Stimulated activated CD4-positive, alpha-beta T cell treated with anti-CD3 and anti-CD28 coated beads, Interleukin-12 subunit alpha, Interleukin-12 subunit beta, amount 100 ng/mL, for 24 hours (primary cell): ENCODE data around the gene IGSF8.

Experiments
- DNase-seq, 2 experiments: peaks; one replicate each; pipeline ENCODE4 v3.0.0-alpha.2; 2020; ENCODE audit warnings: low read depth in 2 of 2

IGSF8 gene

DNA sequence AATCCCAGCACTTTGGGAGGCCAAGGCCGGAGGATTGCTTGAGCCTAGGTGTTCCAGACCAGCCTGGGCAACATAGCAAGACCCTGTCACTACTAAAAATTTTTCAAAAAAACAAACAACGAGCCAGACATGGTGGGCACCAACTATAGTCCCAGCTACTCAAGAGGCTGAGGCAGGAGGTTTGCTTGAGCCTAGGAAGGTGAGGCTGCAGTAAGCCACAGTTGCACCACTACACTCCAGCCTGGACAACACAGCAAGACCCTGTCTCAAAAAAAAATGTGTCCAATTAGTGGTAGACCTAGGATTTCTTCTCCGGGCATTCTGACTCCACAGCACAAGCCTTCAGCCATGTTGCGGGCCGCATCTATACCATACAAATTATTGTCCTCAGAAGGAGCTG, 6.7 kb upstream of the IGSF8 start:
- no peak for DNase-seq

DNA sequence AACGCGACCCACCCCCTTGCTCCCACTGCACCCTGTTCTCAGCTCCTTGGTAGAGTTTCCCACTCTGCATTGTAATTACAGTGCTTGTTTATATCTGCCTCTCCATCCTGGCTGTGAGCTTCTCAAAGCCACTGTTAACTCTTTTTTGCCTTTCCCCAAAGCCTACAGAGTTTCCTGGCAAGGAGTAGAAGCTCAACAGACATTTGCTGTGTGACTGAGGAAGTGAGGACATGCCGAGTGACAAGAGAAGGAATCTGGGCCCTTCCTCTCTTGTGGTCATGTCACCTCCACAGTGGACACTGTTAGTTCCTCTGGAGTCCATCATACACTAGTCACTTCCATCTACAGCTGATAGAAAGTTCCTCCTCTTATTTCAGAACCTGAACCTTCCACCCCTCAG, 6.1 kb upstream of the IGSF8 start:
- no peak for DNase-seq

DNA sequence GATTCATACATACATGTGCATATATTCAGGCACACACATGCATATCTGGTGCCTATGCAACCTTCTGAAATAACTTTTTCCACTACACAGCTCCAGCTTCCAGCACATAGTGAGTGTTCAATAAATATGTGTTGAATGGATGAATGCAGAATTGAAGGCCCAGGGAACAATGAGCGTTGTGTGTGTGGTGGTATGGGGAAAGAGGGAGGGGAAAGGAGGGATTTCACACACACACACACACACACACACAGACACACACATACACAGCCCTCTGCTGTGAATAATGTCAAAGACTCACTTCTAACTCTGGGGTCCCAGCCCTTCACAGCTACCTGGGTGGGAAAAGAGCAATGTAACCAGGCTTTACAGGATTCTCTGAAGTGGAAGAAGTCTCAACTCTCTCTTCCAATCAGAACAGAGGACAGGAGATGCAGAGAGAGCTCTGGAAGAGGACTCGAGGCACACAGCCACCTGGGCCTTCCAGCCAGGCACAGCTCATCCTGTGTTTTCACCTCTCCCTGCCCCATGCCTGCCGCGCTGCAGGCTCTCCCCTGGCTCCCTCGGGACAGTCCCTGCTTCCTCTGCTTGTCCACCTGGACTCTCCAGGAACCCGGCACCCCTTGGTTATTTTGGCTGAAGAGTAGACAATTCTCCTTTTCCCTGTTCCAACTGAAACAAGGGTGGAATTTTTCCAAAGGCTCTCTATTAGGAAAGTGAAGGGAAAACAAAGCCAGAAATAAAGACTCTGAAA, 5.4 kb upstream of the IGSF8 start:
- no peak for DNase-seq

DNA sequence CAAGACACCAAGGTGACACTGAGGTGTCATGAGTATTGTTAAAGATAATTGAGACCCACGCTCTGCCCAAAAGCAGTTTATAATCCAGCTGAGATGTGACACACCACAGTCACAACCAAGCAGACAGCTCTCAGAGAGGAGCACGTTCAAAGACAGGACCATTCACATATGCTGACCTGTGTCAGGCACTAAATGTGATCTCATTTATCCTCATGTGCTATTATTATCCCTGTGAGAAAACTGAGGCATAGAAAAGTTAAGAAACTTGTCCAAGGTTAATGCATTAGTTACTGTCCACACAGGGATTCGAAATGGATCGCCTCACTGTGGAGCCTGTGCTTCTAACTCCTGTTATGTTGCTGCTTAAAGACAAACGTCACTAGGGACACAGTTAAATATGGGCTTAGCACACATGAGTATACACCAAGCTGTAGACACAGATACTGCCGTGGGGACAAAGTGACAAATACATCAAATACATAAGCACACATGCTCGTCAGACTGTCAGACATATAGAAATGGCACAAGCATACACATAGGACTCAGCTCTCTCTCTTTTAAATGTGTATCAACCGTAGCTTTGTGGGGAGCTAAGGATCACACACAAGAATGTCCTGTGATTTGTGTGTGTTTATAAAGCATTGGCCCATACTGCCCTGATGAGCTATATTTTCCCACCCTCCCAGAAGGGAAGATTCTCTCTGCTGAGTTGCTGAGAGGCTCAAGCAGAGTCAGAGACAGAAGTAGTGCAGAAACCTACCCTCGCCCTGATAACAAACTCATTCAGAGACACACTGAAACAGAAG, 3.5 kb upstream of the IGSF8 start:
- DNase-seq: no peak

DNA sequence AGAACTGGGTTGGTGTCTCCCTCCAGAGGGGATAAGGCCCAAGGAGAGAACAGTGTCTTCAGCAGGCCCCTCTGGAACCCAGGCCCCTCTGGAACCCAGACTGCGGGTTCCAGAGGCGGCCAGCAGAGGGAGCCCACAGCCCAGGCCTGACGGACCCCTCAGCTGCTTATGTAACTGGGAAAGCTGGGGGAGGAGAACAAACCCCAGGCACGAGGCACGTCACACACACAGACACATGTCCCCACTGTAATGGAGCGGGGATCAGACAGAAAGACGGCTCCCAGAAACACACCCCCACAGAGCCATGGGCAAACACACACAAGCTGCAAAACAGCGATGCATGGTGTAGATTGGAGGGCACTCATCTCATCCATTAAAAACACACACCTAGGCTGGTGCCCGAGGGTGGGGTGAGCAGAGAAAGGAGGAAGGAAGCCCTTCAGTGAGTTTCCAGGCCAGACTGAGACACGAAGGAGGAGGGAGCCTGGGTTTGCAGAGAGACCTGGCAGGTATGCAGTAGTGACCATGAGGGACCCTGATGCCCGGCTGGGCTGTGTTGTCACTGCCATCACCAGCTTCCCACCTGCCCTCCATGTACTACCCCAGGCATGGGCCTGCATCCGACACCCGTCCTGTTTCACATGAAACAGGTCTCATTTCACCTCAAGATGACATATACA, 2.8 kb upstream of the IGSF8 start:
- DNase-seq: peak; percentile 44 to 63

DNA sequence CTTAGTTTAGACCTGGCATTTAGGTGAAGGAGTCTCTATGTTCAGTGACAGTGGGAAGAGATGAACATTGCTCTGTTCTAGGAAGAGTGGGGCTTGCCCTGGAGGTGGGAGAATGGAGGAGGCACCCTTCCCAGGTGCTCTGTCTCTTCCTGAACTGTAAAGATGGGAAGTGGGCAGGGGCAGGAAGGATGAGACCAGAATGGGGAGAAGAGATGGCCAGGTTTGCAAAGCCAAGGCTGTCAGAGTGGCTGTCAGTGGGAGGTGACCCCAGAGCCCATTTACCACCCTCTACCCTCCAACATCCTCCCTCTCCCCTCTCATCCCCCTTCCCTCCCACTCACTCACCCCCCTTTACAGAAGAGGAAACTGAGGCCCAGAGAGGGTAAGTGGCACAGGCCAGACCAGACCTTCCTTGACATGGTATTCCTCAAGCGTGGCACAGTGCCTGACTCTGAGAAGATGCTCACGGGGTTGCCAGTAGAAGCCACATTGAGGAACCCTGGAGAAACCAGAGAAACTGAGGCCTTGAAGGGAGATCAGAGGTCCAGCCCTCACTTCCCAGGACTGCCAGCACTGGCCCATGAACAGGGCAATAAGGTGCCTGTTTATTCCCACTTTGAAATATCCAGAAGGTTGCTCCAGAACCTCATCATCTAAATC, 1.4 kb upstream of the IGSF8 start:
- DNase-seq: no peak

DNA sequence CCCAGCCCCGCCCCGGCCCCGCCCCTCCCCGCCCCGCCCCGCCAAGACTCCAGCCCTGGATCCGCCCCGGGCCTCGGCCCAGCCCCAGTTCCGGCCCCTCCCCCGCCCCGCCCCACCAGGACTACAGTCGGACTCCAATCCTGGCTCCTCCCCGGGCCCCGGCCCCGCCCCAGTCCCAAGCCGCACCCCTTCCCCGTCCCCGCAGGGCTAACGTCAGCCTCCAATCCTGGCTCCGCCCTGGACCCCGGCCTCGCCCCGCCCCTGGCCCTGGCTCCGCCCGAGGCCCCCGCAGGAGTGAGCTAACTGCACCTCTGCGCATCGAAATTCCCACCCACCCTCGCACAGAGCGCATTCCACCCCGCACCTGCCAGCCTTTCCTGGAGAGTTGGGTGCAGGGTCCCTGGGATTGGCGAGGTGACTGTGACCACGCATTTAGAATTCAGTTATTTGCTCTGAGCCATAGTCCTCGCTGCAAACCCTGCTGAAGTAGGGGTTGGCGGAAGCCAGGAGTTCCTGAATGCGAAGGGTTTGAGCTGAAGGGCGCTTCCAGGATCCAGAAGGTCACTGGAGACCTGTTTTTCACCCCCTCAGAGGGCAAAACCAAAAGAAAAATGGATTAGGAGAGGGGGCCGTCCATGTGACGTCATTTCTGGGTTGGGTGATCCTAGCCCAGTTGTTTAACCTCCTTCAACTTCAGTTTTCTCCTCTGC, 588 bp upstream of the IGSF8 start:
- DNase-seq: peak; percentile 95 to 99

DNA sequence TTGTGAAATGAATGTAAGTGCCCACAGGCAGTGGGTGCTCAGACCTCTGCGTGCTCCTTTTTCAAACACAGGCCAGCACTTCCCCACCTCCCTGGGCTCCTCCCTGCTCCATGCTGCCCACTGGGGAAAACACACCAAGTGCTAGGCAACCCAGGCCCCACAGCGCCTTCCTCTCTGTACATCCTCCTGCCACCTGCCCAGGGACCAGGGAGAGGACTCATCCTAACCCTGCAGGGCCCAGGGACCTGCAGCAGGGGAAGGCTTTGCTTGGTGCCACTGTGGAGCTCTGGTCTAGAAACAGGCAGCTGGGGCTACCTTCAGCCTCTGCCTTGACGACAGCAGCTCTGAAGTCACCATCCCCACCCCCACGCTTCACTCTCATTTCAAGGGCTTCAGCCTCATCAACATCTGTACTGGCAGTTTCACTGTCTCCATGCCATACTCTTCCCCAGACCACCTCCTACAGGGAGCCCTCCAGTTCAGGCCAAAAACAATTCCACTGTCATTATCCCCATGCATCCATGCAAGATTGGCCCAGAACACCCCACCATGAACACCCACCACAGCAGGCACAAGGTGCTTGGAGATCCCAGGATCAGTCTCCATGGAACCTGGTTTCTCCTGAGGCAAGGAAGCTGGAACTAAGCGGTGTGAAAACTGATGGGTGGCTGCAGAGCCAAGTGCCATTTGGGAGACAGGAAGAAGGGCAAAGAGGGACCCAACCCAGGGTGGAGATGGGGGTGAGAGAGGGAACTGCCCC, 1.1 kb downstream of the IGSF8 start:
- DNase-seq: peak in 1 of 2 experiments; percentile 26

DNA sequence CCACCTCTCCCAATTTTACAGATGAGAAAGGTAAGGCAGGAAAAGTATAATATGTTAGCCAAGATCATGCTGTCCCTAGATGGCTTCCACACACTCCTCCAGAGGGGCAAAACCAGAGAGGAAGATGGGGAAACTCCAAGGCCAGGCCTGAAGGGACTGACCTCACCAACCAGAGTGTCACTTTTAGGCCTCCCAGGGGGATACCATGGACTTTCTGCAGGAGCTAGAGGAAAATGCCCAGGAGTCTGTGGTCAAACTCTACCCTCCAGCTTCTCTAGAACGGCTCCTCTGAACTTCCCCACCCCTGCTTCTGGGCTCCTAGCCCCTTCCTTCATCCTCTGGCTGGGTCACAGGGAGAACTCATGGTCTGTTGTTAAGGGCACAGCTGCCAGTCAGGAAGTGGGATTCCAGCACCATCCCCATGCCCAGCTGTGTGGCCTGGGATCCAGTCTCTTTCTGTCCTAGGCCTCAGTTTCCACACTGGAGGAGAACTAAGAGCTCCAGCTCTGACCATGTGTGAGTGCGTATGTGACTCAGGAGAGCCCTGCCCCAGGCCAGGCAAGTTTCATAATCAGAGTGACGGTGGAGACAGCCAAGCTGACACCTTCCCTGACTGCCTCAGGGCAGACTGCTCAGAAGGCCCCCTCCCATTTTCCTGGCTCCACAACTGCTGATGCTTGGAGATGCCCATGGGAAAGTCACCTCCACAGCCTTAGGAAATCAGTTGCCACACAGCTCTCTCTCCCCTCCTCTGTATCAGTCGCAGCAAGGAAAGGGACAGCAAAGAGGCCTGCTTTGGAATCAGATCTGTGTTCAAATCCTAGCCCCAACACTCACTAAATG, 1.9 kb downstream of the IGSF8 start:
- no peak for DNase-seq

DNA sequence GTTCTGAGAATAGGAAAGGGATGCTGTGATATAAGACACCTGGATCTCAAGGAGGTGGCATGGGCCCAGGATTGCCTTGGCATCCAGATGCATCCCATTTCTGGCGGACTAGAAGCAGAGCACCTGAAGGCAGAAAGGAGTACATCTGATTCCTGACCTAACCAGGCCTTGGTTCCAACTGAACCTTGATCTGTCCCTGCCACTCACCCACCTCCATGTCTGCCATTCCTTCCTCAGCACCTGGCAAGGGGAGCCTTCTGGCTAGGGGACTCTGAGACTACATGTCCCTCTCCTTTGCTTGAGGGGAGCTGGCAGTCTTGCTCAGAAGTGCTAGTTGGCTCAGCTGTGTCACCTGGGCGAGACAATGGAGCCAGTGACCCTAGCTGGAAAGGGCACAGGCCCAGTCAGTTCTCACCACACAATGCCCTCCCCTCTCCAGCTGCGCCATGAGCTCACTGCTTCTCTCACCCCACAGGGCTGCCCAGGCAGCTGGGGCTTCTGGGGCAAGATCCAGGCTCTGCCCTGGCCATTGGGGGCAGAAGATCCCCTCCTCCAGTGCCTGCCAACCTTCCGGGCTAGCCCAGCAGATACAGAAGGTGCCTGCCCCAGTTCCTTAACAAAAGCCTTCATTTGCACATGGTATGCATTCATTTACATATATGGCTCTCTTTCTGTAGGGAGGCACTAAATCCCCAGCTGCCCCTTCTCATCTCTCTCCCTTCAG, 2.9 kb downstream of the IGSF8 start:
- no peak for DNase-seq

DNA sequence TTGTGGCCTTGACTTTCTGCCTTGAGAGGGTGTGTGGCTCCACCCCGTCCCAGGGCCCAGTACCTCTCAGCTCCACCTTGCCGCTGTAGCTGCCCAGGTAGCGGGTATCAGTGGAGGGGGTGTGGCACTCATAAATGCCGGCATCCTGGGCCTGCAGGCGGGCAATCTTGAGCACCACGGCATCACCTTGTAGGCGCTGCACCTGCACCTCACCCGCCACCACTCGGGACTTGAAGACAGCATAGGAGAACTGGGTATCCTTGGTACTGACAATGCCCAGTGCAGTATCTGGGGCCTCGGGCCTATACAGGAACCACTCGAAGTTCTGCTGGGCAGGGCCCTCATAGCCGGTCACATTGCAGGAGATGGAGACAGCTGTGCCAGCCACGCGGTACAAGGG, 3.6 kb downstream of the IGSF8 start:
- DNase-seq: no peak

DNA sequence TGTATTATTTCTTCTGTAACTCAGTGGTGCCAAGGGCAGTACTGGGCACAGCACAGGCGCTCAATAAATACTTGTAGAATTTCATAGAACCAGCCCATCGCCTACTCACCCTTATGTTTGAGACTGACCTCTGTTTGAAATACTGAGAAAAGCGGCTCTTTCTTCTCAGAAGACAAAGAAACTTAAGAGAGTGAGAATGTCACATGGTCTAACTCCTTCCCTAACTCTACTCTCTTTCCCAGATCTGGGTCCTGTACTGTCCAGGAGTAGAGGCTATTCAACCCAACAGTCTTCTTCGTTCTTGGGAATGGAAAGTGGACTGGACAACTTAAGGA, 4.2 kb downstream of the IGSF8 start:
- DNase-seq: no peak

DNA sequence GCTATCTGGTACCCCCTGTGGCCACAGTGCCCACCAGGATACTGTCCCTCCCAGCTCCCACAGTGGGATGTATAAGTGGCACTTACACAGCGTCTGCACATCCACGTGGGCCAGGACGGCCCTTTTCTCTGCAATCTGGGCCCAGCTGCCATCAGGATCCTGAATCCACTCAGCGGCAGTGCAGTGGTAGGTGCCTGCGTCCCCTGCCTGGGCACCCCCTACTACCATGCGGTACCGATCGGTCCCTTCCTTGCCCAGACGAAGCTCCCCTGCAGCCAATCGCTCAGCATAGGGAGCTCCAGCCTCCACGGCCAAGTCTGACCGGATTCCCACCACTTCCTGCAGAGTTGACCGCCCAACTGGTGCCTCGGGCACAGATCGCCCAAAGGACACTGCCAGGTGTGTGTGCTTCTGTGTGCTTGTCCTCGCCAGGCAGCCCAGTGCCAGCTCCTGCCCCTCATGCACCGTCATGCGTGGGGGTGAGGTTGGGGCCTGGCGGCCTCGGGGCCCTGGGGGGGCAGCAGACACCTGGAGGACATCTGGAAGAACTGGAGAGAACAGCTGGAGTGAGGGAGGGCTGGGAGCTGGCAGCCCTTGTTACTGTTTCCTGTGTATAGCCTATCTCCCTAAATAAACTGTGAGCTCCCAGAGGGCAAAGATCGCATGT, 4.7 kb downstream of the IGSF8 start:
- DNase-seq: no peak

DNA sequence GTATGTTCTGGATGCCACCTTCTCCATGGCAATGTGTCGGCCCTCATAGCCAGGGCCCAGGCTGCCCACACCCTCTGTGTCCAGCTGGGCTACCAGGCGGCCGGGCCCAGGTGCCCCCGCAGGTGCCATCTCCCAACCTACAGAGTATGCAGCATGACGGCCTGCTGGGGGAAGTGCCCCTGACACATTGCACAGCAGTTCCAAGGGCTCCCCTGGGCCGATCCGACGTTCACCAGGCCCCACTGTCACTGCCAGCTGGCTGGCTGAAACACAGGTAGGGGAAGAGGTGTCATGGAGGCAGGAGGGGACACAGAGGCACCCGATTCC, 5.4 kb downstream of the IGSF8 start:
- DNase-seq: no peak

DNA sequence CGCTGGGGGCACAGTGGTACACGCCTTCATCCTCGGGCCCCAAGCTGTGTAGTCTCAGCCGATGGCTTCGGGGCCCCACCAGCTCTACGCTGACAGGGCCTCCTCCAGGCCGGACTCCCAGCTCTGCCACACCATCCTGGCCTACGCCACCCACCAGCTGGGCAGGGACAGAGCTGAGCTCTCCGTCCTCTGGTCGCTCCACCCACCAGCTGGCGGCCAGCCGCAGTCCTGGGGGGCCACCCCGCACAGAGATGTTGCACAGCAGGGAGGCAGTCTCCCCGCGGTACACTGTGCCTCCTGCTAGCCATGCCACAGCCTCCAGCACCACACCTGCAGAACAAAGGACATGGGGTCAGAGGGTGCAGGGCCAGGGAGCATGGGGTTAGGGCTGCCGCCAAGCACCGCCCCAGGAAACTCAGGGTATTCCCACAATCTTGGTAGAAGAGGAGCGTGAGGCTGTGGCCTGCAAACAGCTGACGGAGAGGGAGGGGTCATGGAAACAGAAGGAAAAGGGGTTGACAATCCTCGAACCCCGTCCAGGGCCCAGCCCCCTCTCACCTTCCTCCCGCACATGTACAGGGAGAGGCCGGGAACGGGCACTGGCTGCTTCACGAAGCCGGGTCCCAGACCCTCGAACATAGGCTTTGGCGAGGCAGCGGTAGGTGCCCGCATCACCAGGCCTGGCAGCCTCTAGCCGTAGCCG, 5.9 kb downstream of the IGSF8 start:
- no peak for DNase-seq

DNA sequence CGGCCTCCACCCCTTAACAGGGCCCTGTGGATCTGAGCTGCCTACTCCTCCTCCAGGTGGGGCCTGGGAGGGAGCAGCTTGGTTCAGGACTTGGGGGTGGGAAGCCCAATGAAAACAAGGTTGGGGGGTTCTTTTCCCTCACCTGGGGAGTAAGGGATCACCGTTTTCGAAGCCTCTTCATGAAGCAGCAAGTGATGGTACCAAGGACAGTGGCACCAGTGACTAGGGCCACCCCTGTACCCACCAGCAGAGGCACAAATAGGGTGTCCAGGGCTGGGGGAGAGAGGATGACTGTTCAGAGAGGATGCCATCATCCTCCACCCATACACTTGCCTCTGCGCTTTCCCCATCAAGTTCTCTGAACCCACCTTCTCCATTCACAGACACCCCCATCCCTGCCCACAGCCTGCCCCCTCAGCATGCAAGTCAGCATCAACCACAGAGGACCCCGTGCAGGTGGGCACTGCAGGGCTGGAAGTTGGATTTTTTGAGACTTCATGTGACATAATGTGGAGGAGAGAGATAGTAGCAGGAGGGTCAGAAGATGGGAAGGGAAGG, 6.7 kb downstream of the IGSF8 start:
- DNase-seq: no peak

DNA sequence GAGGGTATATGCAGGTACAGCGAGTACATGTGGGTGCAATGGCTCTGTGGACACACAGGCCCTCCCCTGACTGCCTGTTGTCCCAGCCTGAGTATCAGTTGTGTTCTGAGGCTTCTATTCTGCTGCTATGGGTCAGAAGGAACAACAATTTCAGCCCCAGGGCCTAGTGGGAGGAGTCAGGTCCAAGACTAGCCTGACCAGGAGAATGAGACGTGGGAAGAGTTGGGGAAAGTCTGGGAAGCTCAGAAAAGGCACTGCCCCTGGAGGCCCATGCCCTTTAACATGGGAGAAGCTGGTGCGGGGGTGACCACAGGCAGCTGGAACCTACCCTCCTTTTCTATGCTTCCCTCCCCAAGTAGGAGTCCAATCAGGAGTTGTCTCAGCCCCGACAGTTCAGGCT, 7.7 kb downstream of the IGSF8 start:
- no peak for DNase-seq

DNA sequence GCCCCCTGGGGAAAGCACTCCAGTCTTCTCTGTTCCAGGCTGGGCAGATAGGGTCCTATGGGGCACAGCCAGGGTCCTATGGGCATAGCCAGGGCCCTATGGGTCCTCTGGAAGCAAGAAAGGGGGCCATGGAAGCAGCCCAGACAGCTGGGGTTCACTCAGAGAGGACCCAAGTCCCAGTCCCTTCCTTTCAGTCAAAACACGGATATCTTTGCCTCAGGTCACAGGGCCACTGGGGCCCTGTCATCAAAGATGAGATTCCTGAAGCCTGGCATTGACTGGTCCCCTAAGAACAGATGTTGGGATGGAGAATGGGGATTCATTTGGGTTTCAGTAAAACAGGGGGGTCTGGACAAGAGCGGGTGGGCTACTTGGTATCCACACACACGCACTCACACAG, 8.5 kb downstream of the IGSF8 start:
- no peak for DNase-seq
